Fibroblast of mammary gland (primary cell): ENCODE measurements around the gene GIGYF1.
"Not testable (repeated sequence)": the region's sequence is repeated elsewhere in the genome, so short reads cannot be mapped to it uniquely, and the experiment has no call there.

Experiments
- DNase-seq: peaks from one replicate; pipeline ENCODE4 v3.0.0-alpha.2; 2010; ENCODE audit warnings: low read depth
- H3K4me3 ChIP-seq: 2 replicates; pipeline ENCODE4 v1.5.1; 2011; ENCODE audit warnings: low read depth, mild to moderate bottlenecking, low read length, moderate library complexity; ENCODE audit not compliant: control insufficient read depth
- TF ChIP-seq, protein P1 (sequence below): conservative IDR thresholded peaks from 2 replicates; pipeline ENCODE4 v1.5.1; 2011; ENCODE audit warnings: low read depth, low read length, inconsistent platforms; ENCODE audit not compliant: control insufficient read depth, insufficient read depth

The GIGYF1 gene

GRCh38 chr7:100708395-100708794, 14.3 kb upstream of the GIGYF1 start:
- no peak for DNase-seq
- TF ChIP-seq, protein P1, sequence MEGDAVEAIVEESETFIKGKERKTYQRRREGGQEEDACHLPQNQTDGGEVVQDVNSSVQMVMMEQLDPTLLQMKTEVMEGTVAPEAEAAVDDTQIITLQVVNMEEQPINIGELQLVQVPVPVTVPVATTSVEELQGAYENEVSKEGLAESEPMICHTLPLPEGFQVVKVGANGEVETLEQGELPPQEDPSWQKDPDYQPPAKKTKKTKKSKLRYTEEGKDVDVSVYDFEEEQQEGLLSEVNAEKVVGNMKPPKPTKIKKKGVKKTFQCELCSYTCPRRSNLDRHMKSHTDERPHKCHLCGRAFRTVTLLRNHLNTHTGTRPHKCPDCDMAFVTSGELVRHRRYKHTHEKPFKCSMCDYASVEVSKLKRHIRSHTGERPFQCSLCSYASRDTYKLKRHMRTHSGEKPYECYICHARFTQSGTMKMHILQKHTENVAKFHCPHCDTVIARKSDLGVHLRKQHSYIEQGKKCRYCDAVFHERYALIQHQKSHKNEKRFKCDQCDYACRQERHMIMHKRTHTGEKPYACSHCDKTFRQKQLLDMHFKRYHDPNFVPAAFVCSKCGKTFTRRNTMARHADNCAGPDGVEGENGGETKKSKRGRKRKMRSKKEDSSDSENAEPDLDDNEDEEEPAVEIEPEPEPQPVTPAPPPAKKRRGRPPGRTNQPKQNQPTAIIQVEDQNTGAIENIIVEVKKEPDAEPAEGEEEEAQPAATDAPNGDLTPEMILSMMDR = no peak
- H3K4me3 ChIP-seq = no peak overlapping the region

- DNase-seq = no peak
- H3K4me3 ChIP-seq = peak overlapping the region; percentile 88
- TF ChIP-seq, protein P1 = no peak
These were observed 12.7 kb upstream of the GIGYF1 start for GRCh38 chr7:100706672-100707311.

DNA sequence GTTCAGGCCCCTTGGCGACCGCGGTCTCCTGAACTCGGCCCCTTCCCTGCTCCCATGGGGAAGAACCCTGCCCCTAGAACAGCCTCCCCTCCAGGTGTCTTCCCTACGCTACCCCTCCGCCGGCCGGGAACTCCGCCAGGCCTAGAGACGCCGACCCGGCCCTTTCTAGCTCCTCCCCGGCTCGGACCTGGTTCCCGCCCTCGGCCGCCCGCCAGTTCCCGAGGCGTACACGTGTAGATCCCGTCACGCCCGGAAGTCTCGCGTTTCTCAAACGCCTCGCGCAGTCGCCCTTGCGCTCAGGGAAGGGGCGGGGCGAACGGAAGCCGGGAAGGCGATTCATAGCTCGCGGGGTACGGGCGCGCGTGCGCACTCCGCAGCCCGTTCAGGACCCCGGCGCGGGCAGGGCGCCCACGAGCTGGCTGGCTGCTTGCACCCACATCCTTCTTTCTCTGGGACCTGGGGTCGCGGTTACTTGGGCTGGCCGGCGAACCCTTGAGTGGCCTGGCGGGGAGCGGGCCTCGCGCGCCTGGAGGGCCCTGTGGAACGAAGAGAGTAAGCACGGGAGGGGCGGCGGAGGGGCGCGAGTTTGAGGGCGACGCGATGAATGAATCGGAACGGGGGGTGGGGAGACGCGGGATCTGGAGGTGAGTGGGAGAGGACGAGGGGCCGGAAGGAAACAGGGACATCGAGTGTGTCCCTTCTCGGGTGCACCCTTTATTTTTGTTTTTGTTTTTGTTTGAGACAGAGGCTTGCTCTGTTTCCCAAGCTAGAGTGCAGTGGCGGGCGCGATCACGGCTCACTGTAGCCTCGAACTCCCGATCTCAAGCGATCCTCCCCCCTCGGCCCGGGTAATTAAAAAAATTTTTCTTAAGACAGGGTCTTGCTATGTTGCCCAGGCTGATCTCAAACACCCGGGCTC, 12.0 kb upstream of the GIGYF1 start, which contains the start of gene POP7:
TSS of gene POP7 (plus strand) at position 369 of the 919 bp plus-strand sequence. CDS start 710 bp downstream, outside the sequence.
- TF ChIP-seq, protein P1 = no peak
- H3K4me3 ChIP-seq = peak within 1 kb of the TSS; percentile 88
- DNase-seq = peak; percentile 97

GRCh38 chr7:100705320-100705752, 11.3 kb upstream of the GIGYF1 start:
- TF ChIP-seq, protein P1 = peak; percentile 81
- peak; percentile 63 for DNase-seq
- peak overlapping the region; percentile 88 for H3K4me3 ChIP-seq

DNA sequence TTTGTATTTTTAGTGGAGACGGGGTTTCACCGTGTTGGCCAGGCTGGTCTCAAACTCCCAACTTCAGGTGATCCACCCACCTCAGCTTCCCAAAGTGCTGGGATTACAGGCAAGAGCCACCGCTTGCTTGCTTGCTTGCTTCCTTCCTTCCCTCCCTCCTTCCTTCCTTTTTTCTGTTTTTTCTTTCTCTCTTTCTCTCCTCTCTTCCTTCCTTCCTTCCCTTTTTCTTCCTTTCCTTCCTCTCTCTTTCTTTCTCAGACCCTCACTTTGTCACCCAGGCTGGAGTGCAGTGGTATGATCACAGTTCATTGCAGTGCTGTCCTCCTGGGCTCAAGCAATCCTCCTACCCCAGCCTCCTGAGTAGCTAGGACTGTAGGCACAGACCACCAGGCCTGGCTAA, 7.0 kb upstream of the GIGYF1 start:
- not testable (repeated sequence) for H3K4me3 ChIP-seq, DNase-seq

- no peak overlapping the region for H3K4me3 ChIP-seq
- TF ChIP-seq, protein P1 = no peak
- DNase-seq = no peak
These were observed 5.0 kb upstream of the GIGYF1 start for GRCh38 chr7:100699018-100699417.

DNA sequence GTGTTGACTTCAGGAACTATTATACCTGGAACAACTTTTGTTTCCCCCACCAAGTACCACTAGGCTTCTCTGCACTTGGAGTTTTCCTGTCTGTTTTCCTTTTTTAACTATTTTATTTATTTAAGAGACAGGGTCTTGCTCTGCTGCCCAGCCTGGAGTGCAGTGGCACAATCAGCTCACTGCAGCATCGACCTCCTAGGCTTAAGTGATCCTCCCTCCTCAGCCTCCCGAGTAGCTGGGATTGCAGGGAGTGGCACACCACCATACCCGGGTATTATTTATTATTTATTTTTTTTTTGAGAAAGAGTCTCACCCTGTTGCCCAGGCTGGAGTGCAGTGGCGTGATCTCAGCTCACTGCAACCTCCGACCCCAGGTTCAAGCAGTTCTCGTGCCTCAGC, 2.1 kb upstream of the GIGYF1 start:
- no peak for DNase-seq
- no peak overlapping the region for H3K4me3 ChIP-seq
- TF ChIP-seq, protein P1 = no peak
